ENCODE results near the gene NAA40. TPM values are rescaled to one million over a fixed set of nuclear protein-coding genes. Genes with fewer than 3 reads are reported as not detected.
A peak's percentile ranks its signal among the peaks of the same experiment; 100 is the strongest.

The NAA40 gene
- total RNA-seq, 2 experiments from 2014 or later, result 13.7 to 15.9 TPM

- Mint-ChIP-seq H3K27me3 (no peaks in the 10 kb centered on the region), H3K27ac (no peak overlapping the region), H3K4me3 (no peak overlapping the region), H3K36me3 (ENCODE audit: low read depth) (peaks cover 34% of the 10 kb centered on the region), H3K4me1 (no peaks in the 10 kb centered on the region), H3K9me3 (ENCODE audit: low read depth) (no peaks in the 10 kb centered on the region)
- CTCF ChIA-PET, result interaction anchor here (0.5 to 2.4 kb wide), 6 partner anchors 12 to 177 kb away, joined by 3 to 23 read pairs (median 4); no protein-coding TSS in a partner anchor
- intact Hi-C loops (cut with DNase I, micrococcal nuclease), result loop anchor here (1.0 kb wide), 2 partner anchors 32 to 69 kb away; no protein-coding TSS in a partner anchor
- ATAC-seq (no peak), DNase-seq (no peak)
- POLR2A ChIA-PET, result no interaction called here
These were observed 32.7 kb upstream of the NAA40 start for GRCh38 chr11:63906087-63906486.

- H3K4me1 Mint-ChIP-seq, result no peaks in the 10 kb centered on the region
- peaks cover 31% of the 10 kb centered on the region for H3K36me3 Mint-ChIP-seq (ENCODE audit: low read depth)
- peak; percentile 79 for DNase-seq
- no peaks in the 10 kb centered on the region for H3K27me3 Mint-ChIP-seq
- no peak overlapping the region for H3K27ac Mint-ChIP-seq
- POLR2A ChIA-PET, result no interaction called here
- H3K9me3 Mint-ChIP-seq (ENCODE audit: low read depth), result no peaks in the 10 kb centered on the region
- ATAC-seq, result peak; percentile 70
- no peak overlapping the region for H3K4me3 Mint-ChIP-seq
- CTCF ChIA-PET, result interaction anchor here (0.5 to 2.4 kb wide), 9 partner anchors 11 to 176 kb away, joined by 3 to 23 read pairs (median 4); no protein-coding TSS in a partner anchor
- intact Hi-C loops (cut with DNase I, micrococcal nuclease), result loop anchor here (1.0 kb wide), 2 partner anchors 32 to 69 kb away; no protein-coding TSS in a partner anchor
These were observed 32.2 kb upstream of the NAA40 start for GRCh38 chr11:63906585-63906984.

DNA sequence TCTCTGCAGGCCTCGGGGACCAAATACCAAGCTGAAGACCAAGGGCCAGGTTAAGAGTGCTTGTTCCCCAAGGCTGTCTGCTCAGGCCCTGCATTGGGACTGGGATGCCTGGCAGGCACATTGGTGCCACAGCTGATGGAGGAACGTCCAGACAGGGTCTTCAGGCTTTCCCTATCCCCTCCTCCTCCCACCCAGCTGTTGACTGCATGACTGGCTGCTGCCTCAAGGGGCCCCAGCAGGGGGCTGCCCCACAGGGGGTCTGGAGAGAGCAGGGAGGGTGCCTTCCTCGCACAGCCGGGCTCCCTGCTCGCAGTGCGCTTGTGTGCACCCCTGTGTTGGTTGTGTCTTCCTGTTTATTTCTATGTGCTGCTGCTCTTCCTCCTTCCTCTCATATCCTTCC is 31.7 kb upstream of the NAA40 start:
- Mint-ChIP-seq H3K27ac (no peak overlapping the region), H3K4me1 (no peaks in the 10 kb centered on the region), H3K36me3 (ENCODE audit: low read depth) (peaks cover 26% of the 10 kb centered on the region), H3K27me3 (no peaks in the 10 kb centered on the region), H3K4me3 (no peak overlapping the region), H3K9me3 (ENCODE audit: low read depth) (no peaks in the 10 kb centered on the region)
- no peak for ATAC-seq
- intact Hi-C loops (cut with DNase I, micrococcal nuclease), result no loop called here
- DNase-seq, result no peak
- CTCF ChIA-PET, result interaction anchor here (0.5 to 2.4 kb wide), 8 partner anchors 11 to 221 kb away, joined by 3 to 23 read pairs (median 4); no protein-coding TSS in a partner anchor
- POLR2A ChIA-PET, result no interaction called here

DNA sequence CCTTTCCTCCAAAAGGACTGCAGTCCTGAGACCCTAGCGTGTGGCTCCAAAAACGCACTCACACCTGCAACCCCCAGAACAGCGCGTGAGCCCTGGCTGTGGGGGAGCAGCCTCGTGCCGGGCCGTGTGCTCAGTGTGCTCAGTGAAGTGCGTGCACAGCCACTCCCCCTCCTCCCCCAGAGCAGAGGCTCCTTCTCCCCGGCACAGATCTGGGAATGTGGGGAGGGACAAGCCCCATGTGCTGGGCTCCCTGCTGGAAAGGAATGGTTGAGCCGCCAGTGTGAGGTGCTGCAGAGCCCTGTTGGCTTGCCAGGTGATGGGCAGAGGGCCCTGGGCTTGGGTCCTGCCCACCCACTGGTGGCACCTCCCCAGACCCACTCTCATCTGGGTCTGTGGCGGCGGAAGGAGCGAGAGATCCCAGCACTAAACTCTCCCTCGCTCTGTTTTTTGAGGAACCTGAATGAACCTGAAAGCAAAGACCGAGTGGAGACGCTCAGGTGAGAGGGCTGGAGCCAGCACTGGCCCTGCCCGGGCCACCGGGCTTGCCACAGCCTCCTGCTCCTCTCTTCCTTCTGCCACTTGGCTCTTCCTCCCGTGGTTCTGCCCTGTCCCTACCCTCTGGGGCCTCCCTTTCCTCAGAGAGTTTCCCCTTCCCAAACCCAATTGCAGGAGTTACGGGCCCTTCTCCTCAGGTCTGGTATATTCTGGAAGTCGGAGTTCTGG is 30.8 kb upstream of the NAA40 start:
- no peak for DNase-seq
- POLR2A ChIA-PET, result no interaction called here
- intact Hi-C loops (cut with DNase I, micrococcal nuclease), result no loop called here
- Mint-ChIP-seq H3K27me3 (no peaks in the 10 kb centered on the region), H3K9me3 (ENCODE audit: low read depth) (no peaks in the 10 kb centered on the region), H3K4me3 (no peak overlapping the region), H3K36me3 (ENCODE audit: low read depth) (peaks cover 23% of the 10 kb centered on the region), H3K4me1 (no peaks in the 10 kb centered on the region), H3K27ac (no peak overlapping the region)
- ATAC-seq, result no peak
- CTCF ChIA-PET, result interaction anchor here (2.4 kb wide), 1 partner anchor 70 kb away, joined by 23 read pairs; no protein-coding TSS in a partner anchor

- intact Hi-C loops (cut with DNase I, micrococcal nuclease), result no loop called here
- no peak for ATAC-seq
- H3K4me3 Mint-ChIP-seq, result no peak overlapping the region
- POLR2A ChIA-PET, result no interaction called here
- DNase-seq, result no peak
- H3K27ac Mint-ChIP-seq, result no peak overlapping the region
- H3K27me3 Mint-ChIP-seq, result no peaks in the 10 kb centered on the region
- H3K36me3 Mint-ChIP-seq (ENCODE audit: low read depth), result peaks cover 14% of the 10 kb centered on the region
- H3K4me1 Mint-ChIP-seq, result no peaks in the 10 kb centered on the region
- CTCF ChIA-PET, result interaction anchor here (1.0 kb wide), 1 partner anchor 72 kb away, joined by 6 read pairs; no protein-coding TSS in a partner anchor
- no peaks in the 10 kb centered on the region for H3K9me3 Mint-ChIP-seq (ENCODE audit: low read depth)
These were observed 30.0 kb upstream of the NAA40 start for GRCh38 chr11:63908631-63909401.

DNA sequence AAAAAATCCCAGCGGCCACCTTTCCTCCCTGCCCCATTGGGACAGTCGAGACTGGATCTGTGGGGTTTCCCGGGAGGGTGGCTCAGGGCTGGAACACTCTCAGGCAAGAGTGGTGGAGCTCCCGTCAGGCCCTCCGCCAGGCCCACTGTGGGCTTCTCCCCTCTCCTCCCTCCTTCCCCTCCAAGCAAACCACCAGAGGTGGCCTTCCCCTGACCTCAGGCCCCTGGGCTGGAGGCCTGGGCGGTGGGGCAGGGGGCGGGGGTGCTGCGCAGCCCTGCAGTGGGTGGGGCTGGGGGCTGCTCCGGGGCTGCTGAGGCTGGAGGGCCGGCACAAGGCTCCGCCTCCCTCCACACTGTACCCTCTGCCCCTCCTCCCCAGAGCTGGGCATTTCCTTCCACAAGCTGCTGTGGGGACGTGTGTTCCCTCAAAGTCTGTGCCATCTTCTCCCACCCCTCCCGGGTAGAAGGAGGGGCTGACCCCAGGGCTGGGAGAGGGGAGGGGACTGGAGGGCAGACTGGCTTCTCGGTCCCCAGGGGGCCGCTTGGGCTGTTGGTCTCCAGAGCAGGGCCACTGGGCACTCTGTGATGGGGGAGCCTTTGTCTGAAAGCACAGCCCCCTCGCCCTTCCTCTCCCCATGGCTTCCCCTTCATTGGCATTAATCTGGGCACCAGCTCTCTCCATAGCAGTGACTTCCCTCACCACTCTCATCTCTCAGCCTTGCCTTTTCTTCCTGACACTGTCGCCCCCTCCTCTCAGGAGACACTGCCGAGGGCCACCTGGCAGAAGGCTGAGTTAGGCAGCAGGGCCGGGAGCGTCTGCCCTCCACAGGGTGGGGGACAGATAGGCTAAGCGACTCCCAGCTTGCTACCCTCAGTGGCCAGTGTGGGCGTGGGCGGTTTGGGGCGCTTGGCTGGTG is 29.0 kb upstream of the NAA40 start:
- no peak for ATAC-seq
- intact Hi-C loops (cut with DNase I, micrococcal nuclease), result no loop called here
- no peak overlapping the region for H3K4me3 Mint-ChIP-seq
- ChIA-PET POLR2A (no interaction called here), CTCF (interaction anchor here (0.6 to 1.0 kb wide), 2 partner anchors 11 to 73 kb away, joined by 3 read pairs; no protein-coding TSS in a partner anchor)
- no peaks in the 10 kb centered on the region for H3K27me3 Mint-ChIP-seq
- H3K27ac Mint-ChIP-seq, result no peak overlapping the region
- DNase-seq, result no peak
- H3K9me3 Mint-ChIP-seq (ENCODE audit: low read depth), result no peaks in the 10 kb centered on the region
- no peaks in the 10 kb centered on the region for H3K4me1 Mint-ChIP-seq
- H3K36me3 Mint-ChIP-seq (ENCODE audit: low read depth), result peaks cover 9% of the 10 kb centered on the region

- H3K4me3 Mint-ChIP-seq, result no peak overlapping the region
- ATAC-seq, result no peak
- CTCF ChIA-PET, result interaction anchor here (0.8 to 1.0 kb wide), 2 partner anchors 8 to 11 kb away, joined by 3 read pairs; no protein-coding TSS in a partner anchor
- H3K4me1 Mint-ChIP-seq, result peaks cover 2% of the 10 kb centered on the region
- POLR2A ChIA-PET, result no interaction called here
- H3K27ac Mint-ChIP-seq, result no peak overlapping the region
- no peaks in the 10 kb centered on the region for H3K9me3 Mint-ChIP-seq (ENCODE audit: low read depth)
- intact Hi-C loops (cut with DNase I, micrococcal nuclease), result no loop called here
- peaks cover 2% of the 10 kb centered on the region for H3K36me3 Mint-ChIP-seq (ENCODE audit: low read depth)
- no peak for DNase-seq
- peaks cover 3% of the 10 kb centered on the region for H3K27me3 Mint-ChIP-seq
These were observed 28.1 kb upstream of the NAA40 start for GRCh38 chr11:63910675-63911074.

- intact Hi-C loops (cut with DNase I, micrococcal nuclease), result no loop called here
- CTCF ChIA-PET, result interaction anchor here (0.8 kb wide), 1 partner anchor 9 kb away, joined by 3 read pairs; no protein-coding TSS in a partner anchor
- H3K4me1 Mint-ChIP-seq, result peaks cover 5% of the 10 kb centered on the region
These were observed 27.4 kb upstream of the NAA40 start for GRCh38 chr11:63911440-63911839.

GRCh38 chr11:63911876-63912275 is 26.9 kb upstream of the NAA40 start:
- Mint-ChIP-seq H3K27ac (no peak overlapping the region), H3K4me3 (no peak overlapping the region), H3K36me3 (ENCODE audit: low read depth) (peaks cover 2% of the 10 kb centered on the region), H3K9me3 (ENCODE audit: low read depth) (no peaks in the 10 kb centered on the region), H3K4me1 (peaks cover 5% of the 10 kb centered on the region), H3K27me3 (peaks cover 3% of the 10 kb centered on the region)
- no peak for ATAC-seq
- ChIA-PET POLR2A (no interaction called here), CTCF (no interaction called here)
- DNase-seq, result no peak
- intact Hi-C loops (cut with DNase I, micrococcal nuclease), result no loop called here

More at GRCh38 chr11:63911440-63911839, 27.4 kb upstream of the NAA40 start:
- peaks cover 3% of the 10 kb centered on the region for H3K27me3 Mint-ChIP-seq
- peaks cover 2% of the 10 kb centered on the region for H3K36me3 Mint-ChIP-seq (ENCODE audit: low read depth)
- no peak for DNase-seq
- H3K4me3 Mint-ChIP-seq, result no peak overlapping the region
- POLR2A ChIA-PET, result no interaction called here
- no peaks in the 10 kb centered on the region for H3K9me3 Mint-ChIP-seq (ENCODE audit: low read depth)
- no peak for ATAC-seq
- H3K27ac Mint-ChIP-seq, result no peak overlapping the region

DNA sequence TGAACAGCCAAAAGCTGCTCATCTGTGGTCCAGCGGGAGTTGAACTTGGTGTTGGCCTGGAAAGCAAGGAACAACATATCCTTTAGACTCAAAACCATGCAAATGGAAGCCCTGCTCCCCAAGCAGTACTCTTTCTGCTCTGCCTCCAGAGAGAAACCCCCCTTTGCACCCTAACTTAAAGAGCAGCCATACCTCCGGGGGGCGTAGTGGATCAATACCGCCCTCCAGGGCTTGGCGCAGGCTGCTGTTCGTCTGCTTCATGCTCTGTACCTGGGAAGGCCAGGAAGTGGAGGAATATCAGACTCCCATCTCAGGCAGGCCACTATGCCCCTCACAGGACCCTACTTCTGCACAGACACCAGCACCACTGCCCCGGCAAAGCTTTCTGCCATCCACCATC is 26.1 kb upstream of the NAA40 start:
- intact Hi-C loops (cut with DNase I, micrococcal nuclease), result no loop called here
- no peak overlapping the region for H3K4me3 Mint-ChIP-seq
- H3K9me3 Mint-ChIP-seq (ENCODE audit: low read depth), result no peaks in the 10 kb centered on the region
- POLR2A ChIA-PET, result interaction anchor here (0.7 kb wide), 1 partner anchor 12 kb away, joined by 3 read pairs; no protein-coding TSS in a partner anchor
- DNase-seq (no peak), ATAC-seq (no peak)
- H3K27ac Mint-ChIP-seq, result no peak overlapping the region
- peaks cover 7% of the 10 kb centered on the region for H3K4me1 Mint-ChIP-seq
- peaks cover 2% of the 10 kb centered on the region for H3K36me3 Mint-ChIP-seq (ENCODE audit: low read depth)
- H3K27me3 Mint-ChIP-seq, result peaks cover 3% of the 10 kb centered on the region
- CTCF ChIA-PET, result interaction anchor here (1.2 kb wide), 1 partner anchor 74 kb away, joined by 3 read pairs; the partner anchor contains the start of gene MARK2
